Gastroesophageal sphincter (tissue), 3 donors: ENCODE data around the gene SMC6.

ENCODE experiments used
- POLR2A ChIP-seq, 2 donors: fragments of 450-650 bp; IDR thresholded peaks; one replicate each; pipeline ENCODE4 v1.6.1; 2017; ENCODE audit warnings: antibody characterized with exemption in 2 of 2, mild to moderate bottlenecking in 2 of 2, moderate library complexity in 1 of 2
- TF ChIP-seq, protein P1 (sequence below), 4 experiments: fragments of 200-600 bp in 2 of 4; fragments of 450-650 bp in 2 of 4; sonication (generic) in 1 of 4; IDR thresholded peaks; one replicate each; pipeline ENCODE4 v1.5.1; 2017 to 2019; ENCODE audit warnings: antibody characterized with exemption in 4 of 4, mild to moderate bottlenecking in 2 of 4, moderate library complexity in 2 of 4

DNA sequence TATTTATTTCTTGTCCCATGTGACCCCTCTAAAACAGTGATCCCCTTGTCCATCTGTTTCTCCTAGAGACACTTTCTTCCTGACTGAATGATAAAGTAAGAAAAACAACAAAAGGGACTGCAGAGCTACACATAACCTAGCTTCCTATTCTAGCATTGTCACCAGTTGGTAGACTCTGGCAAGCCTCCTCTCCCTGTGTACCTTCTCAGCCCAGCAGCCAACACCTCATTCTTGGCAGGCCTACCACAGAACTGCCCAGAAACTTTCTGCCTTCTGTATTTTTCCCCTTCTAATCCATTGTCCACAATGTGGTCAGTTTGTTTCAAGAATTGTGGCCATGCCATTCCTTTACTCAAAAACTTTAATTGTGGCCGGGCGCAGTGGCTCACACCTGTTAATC, 13.4 kb downstream of the SMC6 start:
- TF ChIP-seq, protein P1, sequence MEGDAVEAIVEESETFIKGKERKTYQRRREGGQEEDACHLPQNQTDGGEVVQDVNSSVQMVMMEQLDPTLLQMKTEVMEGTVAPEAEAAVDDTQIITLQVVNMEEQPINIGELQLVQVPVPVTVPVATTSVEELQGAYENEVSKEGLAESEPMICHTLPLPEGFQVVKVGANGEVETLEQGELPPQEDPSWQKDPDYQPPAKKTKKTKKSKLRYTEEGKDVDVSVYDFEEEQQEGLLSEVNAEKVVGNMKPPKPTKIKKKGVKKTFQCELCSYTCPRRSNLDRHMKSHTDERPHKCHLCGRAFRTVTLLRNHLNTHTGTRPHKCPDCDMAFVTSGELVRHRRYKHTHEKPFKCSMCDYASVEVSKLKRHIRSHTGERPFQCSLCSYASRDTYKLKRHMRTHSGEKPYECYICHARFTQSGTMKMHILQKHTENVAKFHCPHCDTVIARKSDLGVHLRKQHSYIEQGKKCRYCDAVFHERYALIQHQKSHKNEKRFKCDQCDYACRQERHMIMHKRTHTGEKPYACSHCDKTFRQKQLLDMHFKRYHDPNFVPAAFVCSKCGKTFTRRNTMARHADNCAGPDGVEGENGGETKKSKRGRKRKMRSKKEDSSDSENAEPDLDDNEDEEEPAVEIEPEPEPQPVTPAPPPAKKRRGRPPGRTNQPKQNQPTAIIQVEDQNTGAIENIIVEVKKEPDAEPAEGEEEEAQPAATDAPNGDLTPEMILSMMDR (IDR thresholded peaks at IDR 0.05): no peak
- TF ChIP-seq POLR2A (IDR thresholded peaks at IDR 0.05): no peak
